HG02870 (cell line): ENCODE results near the gene MRPL23.

Source experiments
- ATAC-seq: cut with Tn5 transposase; IDR thresholded peaks from one replicate; pipeline ENCODE4 v1.9.1; 2021; ENCODE audit warnings: mild to moderate bottlenecking, moderate library complexity; ENCODE audit not compliant: unreplicated experiment

The MRPL23 gene

GRCh38 chr11:1952806-1953482 is 5.8 kb downstream of the MRPL23 start:
- no peak for ATAC-seq

DNA sequence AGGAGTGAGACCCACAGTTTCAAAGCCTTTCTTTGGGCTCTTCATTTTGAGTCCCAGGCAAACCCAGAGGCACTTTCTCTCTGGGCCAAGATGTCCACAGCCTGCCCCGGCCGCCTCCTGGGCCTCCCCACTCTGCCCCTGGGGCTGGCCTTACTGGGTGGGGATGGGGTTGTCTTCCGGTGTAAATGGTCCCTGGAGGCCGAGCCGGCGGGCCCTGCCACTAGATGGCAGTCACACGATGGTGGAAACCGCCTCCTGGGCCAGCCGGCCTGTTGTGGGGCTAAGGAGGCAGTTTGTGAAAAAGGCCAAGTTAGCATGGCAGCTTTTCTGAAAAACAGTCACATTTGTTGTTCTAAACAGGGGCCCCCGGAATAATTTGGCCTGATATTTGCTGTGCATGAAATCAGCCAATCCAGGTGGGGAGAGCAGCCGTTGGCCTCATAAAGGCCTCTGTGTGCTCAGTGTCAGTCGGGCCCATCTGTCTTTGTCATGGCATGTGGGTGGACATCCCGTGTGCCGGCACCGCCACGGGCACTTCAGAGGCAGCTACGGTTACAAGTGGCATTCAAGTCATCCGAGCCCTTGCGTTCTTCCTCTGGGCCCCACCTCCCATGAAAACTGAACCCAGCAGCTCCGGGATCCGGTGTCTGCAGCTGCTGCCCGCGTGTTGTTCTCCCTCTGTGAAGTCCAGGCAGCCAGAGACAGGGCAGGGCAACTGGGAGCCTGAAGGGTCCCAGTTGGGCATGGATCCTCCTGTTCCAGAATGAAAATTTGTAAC is 6.5 kb downstream of the MRPL23 start:
- no peak for ATAC-seq

- no peak for ATAC-seq
Observed at GRCh38 chr11:1958367-1958766, 11.2 kb downstream of the MRPL23 start.

- ATAC-seq: no peak
Observed at GRCh38 chr11:1959786-1960185, 12.7 kb downstream of the MRPL23 start.

DNA sequence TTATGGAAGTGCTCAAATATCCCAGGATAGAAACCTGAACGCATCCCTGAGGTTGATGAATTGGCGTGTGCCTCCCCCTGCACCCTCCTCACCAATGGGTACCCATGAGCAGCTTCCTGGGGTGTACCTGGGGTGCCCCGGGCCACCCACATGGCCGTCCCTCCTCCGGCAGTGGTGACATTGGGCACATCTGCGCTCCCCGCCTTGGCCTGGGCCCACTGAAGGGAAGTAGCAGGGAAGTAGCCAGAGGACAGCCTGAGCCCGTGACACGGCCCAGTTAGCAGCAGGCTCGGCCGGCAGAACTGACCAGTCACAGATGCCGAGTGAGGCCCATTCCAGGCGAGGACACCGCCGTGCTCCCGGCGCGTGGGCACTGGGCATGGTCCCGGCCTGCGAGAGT is 16.7 kb downstream of the MRPL23 start:
- no peak for ATAC-seq

DNA sequence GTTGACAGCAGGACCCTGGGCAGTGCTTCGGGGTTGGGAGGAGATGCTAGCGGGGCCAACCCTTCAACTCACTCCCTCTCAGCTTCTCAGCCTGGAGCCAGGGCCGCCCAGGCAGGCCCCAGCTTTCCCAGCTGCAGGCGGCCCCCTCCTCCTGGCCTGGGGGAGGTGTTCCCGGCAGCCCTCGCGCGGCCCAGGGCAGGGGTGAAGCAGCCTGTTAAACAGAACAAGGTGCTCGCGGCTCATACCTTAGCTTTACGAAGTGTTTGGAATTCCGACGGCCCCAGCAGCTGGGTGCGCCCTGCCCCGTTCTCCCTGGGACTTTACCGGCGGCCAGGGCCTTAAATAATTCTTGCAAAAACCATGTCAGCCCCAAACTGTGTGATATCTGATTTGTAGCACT is 17.2 kb downstream of the MRPL23 start:
- no peak for ATAC-seq

GRCh38 chr11:1964955-1965354 is 17.8 kb downstream of the MRPL23 start:
- no peak for ATAC-seq

DNA sequence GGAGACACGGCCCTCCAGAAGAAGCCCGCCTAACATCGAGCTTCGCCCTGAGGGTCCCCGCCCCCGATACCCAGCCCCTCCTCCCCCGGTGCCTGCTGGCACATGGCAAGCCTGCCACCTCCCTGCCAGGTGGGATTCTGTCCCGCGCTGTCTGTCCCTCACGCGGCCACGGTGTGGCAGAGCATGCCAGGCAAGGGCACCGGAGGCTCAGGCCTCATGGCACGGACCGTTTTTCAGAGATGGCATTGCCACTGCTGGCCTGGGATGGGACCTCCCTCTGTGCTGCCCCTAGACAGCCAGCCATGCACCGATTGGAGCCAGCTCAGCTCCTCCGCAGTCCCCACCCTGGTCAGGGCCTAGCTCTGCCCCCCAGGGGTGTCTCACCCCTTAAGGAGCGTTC is 19.4 kb downstream of the MRPL23 start:
- ATAC-seq: no peak

- no peak for ATAC-seq
Observed at GRCh38 chr11:1967641-1968225, 20.6 kb downstream of the MRPL23 start.

DNA sequence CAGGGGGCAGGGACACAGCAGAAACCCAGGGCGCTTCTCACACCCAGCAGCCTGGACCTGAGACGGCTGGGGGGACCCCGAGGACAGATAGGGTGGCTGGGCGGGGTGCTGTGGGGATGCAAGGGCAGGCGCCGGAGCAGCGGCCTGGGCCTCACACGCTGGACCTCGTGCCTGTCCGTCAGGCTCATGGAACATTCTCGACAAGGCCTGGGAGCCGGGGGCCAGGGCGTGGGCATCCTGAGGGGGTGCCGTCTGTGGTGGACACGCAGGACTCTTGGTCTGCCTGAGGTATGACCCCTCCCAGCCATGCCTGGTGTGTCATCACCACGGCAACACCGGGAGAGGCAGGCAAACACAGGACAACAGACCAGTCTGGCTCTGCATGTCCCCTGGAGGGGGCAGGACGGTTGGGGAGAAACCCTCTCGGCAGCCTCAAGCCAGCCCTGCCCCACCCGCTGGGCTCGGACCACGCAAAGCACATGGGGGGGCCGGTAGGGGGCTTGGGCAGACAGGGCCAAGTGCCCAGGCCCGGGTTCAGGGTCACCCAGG is 21.4 kb downstream of the MRPL23 start:
- ATAC-seq: no peak

DNA sequence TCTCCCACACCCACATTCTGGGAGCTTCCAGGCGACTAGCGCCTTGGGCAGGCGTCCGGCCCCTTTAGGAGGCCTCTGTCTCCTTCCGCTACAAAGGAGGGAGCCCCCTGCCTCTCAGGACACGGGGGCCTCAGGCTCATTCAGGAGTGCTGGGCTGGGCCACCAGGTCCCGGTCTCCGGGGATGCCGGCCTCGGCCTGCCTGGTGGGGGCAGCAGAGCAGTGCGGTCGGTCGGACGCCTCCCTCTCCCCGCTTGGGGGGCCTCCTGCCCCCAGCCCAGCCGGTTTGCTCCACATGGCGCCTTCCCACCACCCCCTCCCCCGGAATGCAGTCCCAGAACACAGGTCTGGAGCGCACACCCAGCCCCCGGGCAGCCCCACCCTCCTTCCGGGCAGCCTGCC is 21.9 kb downstream of the MRPL23 start:
- no peak for ATAC-seq

DNA sequence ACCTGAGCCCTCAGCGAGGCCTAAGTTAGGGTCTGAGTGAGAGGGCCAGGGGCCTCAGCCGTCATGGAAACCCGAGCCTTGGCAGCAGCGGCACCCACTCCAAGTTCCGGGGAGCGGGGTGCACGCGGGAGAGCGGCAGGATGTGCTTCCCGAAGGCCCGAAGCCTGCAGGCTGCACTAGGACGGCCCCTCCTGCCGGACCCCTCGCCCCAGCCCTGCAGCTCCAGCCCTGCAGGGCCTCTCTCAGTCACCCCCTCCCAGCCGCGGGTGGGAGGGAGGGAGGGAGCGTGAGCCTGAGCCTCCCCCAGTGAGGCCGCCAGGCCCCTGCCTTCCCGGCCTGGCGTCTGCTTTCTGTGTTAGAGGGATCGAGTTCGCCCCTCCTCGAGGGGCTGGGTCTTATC is 22.6 kb downstream of the MRPL23 start:
- ATAC-seq: no peak

DNA sequence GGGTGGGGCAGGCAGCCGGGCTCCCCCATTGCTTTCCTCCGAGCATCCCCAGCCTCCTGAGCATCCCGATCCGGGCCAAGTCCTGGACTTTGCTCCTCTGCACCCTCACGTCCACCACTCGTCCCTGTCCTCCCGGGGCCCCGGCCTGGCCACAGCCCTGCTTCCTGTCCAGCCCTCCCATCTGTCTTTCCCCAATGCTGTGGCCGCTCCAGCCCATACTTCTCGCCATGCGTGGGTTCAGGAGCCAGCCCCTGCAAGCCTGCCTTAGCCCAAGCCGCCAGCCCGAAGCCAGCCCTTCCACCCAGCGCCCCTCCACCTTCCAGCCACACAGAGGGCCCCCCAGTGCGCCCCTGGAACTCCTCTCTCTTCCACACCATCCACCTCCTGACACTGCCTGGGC is 23.8 kb downstream of the MRPL23 start:
- ATAC-seq: no peak

DNA sequence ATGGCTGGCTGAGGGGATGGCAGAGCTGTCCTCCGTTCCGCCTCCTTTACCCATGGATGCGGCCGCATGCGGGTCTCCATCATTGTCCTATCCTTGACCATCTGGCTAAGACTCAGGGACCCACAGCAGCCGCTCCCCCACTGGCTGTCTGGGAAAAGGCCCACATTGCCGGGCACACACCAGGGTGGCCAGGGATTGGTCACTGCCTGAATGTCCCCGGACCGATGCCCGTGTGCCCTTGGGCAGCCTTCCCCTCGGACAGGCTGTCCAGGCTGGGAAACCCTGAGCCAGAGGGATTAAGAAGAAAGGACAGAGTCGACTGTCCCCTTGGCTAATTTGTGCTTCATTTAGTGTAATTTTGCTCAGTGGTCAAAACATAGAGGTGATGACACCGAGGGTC is 28.1 kb downstream of the MRPL23 start:
- no peak for ATAC-seq

DNA sequence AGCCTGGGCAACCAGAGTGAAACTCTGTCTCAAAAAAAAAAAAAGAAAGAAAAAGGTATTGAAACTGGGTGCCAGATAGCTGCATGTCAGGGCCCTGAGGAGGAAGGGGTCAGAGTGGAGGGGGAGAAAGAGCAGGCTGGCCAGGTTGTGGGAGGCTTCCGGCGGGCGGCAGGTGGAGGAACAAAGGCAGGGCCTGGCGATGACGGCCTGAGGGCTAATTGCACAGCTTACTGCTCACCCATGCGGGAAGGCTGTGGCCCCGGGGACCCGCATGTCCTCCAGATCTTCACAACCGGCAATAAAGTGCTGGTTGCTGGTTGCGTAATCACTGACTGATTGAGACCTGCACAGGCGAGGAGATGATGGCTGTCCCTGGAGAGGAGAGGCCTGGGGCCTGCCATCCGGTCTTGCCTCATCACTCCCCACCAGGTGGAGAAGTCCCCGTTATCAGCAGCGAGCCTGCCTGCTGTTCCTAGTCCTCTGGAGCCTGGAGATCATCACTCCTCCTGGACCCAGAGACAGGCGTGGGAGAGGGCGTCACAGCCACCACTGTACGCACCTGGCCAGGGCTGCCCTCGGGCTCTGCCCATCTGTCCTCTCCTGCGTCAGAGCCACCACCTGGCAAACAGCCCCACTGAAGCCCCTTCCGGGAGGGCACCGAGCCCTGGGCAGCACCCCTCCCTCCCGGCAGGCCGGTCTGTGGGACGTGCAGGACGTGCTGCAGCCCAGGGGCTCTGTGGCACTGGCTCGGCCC is 31.8 kb downstream of the MRPL23 start:
- ATAC-seq: no peak

DNA sequence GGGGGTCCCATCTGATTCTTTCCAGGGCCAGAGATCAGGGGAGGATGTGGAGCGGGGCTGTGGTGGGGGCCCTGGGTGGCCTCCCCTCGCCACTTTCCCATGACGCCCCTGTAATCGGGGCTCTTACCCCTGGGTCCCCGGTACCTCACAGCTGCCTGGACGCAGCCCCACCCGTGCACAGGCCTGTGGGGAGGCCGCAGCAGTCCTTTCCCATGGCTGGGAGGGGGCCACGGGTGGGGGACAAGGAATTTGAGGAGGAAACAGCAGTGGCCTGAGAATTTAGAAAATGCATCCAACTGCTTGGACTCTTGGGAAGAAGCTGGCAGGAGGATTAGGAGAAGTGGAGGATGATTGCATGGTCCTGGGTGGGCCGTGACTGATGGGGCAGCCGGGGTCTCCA is 32.5 kb downstream of the MRPL23 start:
- no peak for ATAC-seq

- no peak for ATAC-seq
Observed at GRCh38 chr11:1982873-1983600, 35.9 kb downstream of the MRPL23 start.

DNA sequence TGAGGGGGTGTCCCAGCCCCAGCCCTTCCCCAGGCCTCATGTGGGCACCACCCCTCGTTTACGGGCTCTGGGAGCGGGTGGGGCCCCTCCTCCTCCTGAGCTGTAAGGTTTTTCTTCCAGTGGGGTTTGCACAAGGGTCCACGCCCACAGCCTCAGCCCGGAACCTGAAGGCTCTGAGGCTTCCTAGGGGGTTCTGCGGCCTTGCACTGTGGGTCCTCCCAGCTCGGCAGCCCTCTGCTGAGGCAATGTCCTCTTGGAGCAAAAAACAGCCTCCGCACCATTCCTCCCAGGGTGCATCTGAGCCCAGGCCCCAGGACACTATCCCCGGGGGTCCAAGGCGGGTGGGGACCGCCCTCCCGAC is 36.4 kb downstream of the MRPL23 start:
- no peak for ATAC-seq

GRCh38 chr11:1987024-1987423 is 39.9 kb downstream of the MRPL23 start:
- no peak for ATAC-seq

DNA sequence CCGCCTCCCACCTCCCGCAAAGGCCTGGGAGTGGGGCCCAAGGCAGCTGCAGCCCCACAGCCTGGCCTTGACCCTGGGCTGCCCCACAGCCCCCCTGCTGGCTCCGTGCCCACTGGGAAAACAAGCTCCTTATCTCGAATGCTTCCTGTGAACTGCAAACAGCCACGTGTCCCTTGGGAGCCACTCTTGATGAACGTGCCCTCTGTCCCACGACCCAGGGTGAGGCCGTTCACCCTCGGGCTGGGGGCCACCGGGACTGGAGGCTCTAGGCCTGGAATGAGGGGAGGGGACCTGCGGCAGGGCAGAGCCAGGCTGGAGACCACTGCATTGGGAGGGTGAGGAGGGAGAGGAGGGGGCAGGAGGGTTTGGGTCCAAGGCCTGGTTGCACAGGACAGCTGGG is 41.0 kb downstream of the MRPL23 start:
- ATAC-seq: no peak
